GM21390 (cell line): ENCODE measurements around the gene LARGE1.

ENCODE experiments used
- ATAC-seq: cut with Tn5 transposase; IDR thresholded peaks from one replicate; pipeline ENCODE4 v1.9.1; 2021; ENCODE audit not compliant: unreplicated experiment

The LARGE1 gene

DNA sequence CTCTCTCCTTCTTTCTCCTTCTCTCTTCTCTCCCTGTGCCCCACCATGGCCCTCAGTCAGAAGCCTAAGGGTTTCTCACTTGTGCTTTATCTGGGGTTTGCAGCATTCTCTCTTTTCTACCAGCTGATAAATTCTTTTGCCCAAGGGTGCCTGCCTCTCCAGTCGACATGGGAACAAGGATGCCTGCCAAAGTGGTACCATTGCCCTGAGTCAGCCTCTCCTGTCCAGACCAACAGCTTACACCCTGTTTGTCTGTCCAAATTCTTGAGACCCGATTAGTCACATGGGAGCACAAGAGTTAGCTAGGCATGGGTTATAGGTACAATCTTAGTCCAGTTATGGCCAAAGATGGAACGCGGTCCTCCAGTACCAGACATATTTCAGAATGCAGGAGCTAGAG, 242.7 kb downstream of the LARGE1 start:
- no peak for ATAC-seq

DNA sequence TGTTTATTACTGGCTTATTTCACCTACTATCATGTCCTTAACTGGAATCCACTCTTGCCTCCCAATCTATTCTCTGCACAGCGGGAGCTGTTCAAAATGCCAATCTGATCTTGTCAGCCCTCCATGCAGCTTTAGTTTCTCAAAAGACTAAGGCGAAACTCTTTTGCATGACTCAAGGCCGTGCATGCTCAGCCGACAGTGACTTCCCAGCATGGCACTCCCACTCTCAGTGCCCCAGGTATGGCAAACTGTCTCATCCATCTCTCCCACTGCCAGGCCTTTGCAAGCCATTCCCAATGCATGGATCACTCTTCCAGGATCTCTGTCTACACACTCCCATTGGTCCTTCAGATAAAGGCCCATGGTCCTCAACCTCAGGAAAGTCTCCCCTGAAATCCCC, 245.9 kb downstream of the LARGE1 start:
- no peak for ATAC-seq

DNA sequence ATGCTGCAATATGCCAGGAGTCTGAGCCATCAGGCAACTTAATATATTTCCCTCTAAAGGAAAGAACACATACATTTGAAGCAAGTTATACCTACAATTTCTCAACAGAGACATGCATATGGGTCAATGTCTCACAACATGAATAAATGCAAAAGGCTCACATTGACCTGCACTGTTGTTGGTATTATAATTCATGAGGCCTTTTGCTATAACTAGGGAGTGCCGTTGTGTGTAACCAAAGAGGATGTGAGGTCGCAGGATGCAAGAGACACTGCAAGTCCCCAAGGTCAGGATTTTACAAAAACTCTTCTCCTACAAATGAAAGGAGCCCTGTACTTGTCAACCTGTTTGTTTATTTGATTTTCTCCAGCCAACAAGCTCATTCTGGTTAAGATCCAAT, 250.5 kb downstream of the LARGE1 start:
- no peak for ATAC-seq

DNA sequence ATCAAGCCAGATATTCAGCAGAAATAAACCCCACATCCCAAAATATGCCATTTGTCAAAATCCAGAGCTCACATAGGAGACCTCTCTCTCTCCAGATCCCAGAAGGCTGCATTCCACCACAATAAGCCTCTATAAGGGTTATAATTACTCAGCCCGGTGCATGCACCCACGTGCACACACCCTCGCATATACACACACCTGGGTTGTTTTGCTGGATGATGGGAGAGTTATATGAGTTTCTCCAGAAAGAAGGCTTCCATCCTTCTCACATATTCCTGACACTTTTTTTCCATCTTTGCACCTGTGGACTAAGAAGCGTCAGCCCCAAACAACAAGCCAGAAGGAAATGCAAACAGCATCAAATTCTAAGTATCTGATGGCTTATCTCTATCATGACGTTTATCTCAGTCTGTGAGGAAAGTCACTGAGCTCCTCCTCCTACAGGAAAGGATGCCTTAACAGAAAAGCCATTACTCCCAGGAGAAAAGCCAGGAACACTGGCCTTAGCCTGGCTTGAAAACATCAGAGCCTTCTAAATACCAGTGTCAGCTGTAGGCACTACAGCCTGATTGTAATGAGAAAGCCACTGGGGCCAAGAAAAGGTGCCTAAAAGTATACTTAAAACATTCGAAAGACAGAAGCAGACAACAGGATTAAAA, 253.2 kb downstream of the LARGE1 start:
- no peak for ATAC-seq

DNA sequence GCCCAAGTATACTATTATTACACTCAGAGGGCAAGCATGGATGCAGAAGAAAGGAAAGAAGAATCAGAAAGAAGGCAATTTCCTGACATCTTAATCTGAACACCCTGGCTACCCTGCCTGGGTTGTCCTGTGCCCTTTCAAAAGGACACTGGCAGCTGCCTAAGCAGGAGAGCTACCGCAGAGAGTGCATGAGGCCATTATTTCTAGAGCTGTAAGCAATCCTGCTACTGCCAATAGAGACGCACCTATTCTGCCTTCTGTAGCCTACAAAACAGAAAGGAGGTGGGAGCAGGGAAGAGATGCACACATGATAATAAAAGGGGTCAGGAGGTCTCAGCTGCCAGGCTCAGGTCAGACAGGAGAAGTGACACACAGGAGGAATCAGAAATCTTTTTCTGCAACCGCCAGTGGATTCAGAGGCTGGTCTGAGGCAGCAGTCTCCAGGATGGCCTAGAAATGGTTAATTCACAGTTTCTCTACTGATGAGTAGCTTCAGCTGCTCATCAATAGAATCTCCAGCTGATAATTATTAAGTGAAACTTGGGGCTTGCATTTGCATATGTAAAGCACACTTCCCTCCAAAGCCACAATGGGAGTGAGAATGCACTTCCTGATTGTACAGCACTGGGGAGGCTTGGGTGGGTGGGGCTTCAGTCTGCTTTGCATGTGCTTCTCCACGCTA, 253.9 kb downstream of the LARGE1 start:
- no peak for ATAC-seq

DNA sequence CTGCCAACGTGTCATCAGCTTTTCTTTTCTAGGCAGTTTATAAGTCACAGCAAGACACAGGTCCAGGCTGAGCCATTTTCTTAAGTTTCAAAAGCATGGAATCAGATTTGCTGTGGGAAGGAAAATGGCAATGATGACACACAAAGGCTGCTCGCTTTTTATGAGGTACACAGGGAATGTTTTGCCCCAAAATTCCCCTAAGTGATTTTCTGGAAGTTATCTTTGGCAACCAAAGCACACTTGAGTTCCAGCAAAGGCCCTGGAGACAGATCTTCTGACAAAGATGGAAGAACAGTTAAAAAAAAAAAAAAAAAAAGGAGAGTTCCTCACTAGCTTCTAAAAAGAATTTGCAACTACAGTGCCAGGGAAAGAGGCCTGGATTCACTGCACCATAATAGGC, 260.8 kb downstream of the LARGE1 start:
- no peak for ATAC-seq

DNA sequence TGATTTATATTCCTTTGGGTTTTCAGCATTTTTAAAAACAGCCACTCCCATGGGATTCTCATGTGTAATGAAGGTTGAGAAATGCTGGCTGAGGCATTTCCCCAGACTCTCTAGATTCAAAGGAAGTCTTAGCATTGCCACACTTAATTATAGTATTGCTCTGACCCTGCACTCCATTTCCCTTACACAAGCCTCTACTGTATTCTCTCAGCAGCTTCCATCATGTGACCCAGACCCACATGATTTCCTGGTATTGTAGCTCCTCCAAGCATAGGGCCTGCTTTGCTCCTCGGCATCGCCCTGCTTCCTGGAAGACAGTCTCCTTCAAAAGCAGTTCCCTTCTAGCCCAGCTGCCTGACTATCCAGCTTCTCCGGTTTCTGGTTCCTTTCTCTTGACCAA, 261.5 kb downstream of the LARGE1 start:
- ATAC-seq, result no peak

DNA sequence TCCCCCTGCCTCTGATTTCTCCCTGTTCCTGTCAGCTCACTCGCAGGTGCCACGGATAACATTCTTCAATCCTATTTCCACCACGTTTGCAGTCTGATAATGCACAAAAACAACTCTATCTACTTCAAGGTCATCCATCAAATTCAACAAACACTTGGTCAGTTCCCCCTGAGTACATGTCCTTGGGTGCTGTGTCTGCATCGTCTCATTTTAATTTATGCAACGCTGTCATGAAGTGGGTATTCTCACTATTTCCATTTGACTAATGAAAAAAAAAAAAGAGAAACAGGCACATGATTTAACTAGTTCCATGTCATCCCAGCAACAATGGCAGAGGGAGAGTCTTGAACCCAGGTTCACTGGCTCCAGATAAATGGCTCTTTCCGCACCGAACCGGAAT, 262.6 kb downstream of the LARGE1 start:
- no peak for ATAC-seq

DNA sequence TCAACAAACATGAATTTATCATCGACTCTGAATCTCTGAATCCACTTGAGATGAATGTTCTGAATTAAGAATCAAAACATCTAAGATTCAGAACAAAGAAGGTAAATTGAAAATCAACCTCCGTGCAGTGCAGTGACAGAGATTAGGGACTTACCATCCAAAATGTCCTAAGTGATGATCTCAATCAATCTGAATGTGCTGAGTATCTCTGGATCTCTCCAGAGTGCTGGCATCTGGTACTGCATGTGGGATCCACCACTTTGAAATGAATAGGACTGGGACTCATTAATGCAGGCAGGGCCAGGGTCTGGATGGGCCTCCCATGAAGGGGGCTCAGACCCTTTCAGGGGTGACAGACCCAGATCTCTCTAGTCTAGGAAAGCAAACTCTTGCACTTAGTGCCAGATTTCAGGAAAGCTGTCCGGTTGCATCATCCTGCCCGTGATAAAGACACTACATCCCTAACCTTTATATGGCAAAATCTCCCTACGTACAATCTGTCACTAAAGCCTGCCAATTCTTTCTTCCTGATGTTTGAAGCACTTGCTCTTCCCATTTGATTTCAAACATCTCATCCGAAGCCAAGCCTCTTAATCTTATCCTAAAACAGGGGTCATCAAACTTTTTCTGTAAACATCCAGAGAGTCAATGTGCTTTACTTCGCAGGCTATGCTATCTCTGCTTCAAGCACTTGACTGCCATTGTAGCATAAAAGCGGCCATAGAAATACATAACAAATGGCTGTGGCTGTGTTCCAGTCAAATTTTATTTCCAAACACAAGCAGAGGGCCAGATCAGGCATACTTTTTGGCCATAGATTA, 263.3 kb downstream of the LARGE1 start:
- no peak for ATAC-seq

DNA sequence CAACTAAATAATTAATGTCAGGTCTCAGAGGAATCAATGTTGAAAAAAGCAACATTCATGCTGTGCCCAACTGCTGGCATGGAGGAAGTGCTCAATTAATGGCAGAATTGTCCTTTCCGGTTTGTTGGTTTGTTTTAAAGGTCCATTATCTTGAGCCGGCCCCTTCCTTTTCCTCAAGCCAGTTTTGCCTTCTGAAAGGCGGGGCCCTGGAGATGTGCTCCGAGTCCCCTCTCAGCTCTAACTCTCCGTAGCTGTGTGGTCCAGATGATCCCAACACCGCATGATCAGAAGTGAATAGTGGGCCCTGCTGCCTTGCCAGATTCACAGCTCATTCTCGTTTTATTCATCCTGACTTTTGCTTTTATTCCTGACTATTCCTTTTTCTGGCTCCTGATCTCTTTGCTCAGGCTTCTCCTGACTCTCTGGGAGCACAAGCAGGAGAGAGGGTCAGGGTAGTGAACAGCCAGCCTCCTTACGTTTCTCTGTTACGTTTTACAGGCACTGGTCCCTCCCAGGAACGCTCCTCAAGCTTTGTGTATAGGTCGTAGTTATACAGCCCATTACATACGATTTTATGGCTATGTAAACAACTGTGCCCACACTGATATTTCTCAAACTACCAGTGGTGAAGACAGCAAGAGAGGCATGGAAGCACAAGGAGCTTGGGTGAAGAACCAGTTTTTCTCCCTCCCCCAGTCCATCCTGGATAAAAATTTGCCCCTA, 265.9 kb downstream of the LARGE1 start:
- no peak for ATAC-seq

DNA sequence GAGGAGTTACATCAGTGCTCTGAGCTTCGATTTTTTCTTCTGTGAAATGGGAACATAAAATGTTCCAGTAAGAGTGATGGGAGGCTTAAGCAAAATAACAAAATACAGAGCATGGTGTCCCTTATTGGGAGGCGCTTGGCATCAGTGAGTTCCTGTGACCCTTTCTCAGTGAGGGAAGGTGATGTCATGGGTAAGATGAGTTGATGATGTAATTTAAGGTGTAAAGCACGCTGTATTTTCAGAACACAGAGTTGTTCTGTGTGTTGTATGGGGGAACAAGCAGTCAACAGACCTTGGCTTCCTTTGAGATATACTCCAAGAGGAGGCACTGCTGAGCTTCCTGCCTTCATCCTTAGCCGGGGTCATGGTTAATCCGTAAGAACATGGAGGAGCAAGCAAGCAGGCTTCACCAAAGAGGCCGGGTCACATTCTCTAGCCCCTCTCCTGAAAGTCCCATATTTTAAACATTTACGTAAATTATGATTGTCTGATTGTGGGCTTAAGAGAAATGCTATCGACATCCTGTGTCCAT, 266.7 kb downstream of the LARGE1 start:
- no peak for ATAC-seq

DNA sequence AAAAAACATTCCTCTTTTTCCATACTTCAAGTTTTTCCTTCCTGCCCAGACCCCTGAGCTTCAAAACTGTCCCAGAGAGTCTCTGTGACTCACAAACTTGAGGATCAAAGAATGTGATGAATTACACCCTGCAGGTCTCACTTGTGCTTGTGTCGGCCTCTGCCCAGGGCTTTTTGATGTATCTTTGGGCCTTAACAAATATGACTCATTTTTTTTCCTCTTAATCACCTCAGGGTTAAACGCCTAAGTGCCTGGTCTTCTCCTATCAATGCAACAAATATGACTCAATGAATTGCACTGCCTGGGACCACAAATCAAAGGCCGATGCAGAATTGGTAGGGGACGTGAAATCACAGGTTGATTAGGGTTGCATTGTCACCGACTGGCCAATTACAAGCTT, 267.7 kb downstream of the LARGE1 start:
- ATAC-seq, result no peak

DNA sequence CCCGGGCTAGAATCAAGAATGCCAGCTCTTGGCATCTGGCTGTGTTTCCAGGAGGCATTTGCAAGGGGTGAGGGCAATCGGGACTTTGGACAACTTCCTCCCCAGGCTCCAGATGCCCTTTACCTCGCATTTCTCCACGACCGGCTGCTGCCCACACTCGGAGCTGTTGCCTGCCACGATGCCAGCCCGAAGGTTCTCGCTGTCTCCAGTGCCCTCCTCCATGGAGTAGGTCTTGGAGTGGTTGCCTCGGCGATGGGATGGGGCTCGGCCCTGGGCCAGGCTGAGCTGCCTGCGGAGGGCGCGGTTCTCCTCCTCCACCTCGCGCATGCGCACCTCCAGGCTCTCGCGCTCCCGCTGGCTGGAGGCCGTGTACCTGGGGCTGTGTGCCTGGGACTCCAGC, 270.0 kb downstream of the LARGE1 start:
- no peak for ATAC-seq

DNA sequence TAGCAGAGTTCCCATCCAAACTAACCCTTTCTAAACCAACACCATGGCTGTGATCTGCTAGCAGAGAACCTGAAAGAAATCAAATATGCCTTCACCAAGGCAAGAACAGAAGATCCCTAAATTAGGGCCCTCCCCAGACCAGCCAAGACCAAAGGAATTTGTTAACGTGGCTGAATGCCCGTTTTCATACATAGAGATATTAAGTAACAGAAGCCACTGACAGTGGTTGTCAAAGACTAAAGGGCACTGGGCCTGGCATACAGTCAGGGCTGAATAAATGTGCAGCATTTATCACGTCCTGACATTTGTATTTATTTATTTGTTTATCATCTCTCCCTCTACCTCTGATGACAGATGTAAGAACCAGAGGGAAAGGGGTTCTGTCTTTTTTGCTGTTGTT, 271.8 kb downstream of the LARGE1 start:
- ATAC-seq, result no peak

DNA sequence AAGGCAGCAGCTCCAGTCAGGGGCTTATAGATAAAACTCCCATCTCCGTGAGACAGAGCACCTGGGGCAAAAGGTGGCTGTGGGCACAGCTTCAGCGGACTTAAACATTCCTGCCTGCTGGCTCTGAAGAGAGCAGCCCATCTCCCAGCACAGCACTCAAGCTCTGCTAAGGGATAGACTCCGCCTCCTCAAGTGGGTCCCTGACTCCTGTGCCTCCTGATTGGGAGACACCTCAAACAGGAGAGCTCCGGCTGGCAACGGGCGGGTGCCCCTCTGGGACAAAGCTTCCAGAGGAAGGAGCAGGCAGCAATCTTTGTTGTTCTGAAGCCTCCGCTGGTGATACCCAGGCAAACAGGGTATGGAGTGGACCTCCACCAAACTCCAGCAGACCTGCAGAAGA, 279.4 kb downstream of the LARGE1 start:
- no peak for ATAC-seq

DNA sequence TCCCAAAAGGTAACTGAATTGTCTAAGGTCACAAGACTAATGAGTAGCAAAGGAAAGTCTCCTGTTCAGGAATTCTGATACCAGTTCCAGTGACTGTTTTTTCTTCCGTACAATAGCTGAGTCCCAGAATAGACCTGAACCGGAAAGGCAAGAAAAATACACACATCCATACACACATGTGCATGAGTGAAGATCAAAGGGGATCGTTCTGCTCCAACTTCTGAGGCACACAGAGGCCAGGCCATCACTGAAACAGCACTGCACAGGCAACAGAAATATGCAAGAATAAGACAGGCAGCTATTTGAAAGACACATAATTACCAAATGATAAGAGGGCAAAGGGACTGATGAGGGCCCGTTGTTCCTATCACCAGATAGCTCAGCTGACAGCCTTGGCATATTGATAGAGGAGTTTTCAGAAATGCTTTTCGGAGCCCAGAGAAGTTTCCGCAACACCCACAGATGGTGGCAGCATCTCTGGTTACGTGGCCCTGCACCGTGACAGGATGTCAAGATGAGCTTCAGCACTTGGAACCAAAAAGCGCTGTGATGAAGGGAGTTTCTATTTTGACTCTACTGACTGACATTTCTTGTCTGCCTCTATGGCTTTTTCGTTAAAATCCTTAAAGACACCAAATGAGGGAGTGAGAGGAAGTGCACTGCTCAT, 280.6 kb downstream of the LARGE1 start:
- no peak for ATAC-seq

DNA sequence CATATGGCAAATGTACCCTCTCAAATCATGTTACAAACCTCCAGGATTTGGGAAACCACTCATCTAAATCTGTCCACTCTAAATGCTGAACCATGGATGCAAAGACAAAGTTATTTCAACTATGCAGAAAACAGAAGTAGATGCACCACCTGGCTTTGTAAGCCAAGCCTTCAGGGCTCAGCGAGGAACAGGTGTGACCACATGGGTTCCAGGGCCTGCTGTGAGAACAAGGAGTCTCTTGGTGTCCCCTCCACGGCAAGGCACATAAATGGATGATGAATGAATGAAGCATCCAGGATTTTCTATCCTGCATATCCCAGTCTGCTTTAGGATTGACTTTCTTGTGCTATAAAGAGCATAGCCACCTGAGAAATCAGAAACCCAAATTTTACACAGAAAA, 284.5 kb downstream of the LARGE1 start:
- ATAC-seq, result no peak

DNA sequence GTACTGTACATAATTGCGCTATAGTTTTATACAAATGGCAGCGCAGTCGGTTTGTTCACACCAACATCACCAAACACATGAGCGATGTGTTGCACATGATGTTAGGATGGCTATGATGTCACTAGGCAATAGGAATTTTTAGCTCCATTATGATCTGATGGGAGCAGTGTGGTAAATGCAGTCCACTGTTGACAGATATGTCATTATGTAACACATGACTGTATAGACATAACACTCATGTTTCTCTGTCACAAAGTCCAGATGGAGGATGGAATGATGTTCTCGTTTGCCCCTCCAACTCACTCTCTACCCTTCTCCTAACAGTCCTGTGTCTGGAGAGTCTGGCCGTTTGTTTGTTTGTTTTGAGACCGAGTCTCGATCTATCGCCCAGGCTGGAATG, 288.5 kb downstream of the LARGE1 start:
- ATAC-seq, result no peak

DNA sequence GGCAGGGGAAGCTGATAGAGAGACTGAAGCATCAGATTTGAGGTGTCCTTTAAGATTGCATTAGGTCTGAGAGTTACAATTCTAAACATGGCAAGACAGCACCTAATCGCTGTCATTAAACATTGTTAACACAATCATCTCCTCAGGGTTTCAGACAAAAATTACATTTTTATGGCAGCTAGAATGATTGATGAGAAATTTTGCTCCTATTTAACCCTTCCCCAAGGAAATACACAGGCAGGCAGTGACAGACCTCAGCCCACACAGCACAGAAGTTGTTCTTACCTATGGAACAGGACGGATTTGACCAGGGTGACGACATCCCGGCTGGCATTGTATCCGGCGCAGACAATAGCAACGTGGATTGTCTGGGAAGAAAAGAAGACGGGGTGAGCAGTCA, 294.3 kb downstream of the LARGE1 start:
- ATAC-seq, result no peak

DNA sequence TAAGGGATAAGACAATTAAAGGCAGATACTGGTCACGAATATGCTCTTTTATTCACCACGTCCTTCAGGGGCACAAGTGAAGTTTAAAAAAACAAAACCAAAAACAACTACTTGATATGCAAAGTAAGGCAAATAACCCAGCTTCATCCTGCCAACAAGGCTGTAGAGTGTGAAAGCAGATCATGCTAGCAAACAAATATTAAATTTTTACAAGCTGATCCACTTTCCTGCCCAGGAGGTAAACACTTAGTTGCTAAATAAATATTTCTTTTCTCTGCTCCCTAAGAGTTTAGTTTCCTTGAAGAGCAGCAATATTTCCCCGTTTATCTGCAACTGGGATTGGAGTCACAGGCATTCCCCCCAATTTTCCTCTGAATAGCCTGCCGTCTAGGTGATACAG, 300.2 kb downstream of the LARGE1 start:
- ATAC-seq, result no peak

DNA sequence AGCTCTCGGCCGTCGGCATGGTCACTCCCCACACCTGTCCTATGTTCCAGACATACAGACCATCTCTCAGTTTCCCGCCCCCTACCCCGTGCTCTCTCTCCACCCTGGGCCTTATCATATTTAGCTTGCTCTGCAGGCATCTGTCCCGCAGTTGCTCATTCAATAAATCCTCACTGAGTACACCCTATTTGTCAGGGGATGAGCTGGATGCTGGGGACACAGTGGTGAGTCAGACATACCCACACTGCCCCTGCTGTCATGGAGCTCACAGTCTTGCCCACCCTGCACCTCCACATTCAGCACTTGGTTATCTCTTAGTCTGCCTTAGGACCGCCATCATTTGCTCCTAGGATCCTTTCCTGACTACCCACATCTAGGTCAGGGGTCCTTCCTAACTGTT, 313.8 kb downstream of the LARGE1 start:
- no peak for ATAC-seq
